22Rv1 (cell line): ENCODE results near the gene BCR.

Experiments used
- ZFX ChIP-seq: fragments of 450-650 bp; IDR thresholded peaks from 2 replicates; pipeline ENCODE4 v1.6.1; 2017; ENCODE audit warnings: antibody characterized with exemption, borderline replicate concordance
- TF ChIP-seq, protein P1 (sequence below): fragments of 450-650 bp; IDR thresholded peaks from 2 replicates; pipeline ENCODE4 v1.5.1; 2017; ENCODE audit warnings: mild to moderate bottlenecking

DNA sequence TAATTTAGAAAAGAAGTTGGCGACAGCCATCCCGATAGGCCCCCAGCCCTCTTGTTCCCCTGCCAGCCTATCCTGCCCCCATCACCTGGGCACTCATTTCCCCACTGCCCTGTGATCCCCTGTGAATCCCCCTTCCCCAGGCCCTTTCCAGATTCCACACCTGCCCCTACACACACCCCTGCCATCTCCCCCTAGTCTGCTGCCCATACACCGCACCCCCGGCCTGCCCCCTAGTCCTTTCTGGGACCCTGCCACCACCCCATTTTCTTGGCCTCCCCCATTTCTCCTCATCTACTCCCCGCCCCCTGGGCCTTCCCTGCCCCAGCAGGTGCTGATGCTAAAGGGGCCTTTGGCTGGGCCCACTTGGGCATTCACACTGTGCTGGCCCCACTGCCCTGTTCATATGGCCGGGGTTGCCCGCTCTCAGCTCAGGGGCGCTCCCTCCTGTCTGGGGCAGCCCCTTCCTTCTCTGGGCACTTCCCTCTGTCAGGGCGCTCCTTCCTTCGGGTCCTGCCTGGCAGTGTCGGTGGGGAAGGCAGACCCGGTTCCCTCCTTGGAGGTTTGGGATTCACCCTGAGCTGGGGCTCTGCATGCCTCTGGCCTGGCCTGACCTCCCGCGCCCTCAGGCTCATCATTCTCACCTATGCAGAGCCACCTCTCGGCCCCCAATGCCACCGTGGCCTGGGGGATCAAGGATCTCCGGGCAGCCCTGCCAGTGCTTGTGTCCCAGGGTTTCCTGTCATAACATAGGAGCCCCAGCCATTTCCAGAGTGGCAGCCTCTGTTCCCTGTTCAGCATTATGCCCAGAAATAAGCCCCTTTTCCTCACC lies 108.2 kb downstream of the BCR start:
- TF ChIP-seq, protein P1, sequence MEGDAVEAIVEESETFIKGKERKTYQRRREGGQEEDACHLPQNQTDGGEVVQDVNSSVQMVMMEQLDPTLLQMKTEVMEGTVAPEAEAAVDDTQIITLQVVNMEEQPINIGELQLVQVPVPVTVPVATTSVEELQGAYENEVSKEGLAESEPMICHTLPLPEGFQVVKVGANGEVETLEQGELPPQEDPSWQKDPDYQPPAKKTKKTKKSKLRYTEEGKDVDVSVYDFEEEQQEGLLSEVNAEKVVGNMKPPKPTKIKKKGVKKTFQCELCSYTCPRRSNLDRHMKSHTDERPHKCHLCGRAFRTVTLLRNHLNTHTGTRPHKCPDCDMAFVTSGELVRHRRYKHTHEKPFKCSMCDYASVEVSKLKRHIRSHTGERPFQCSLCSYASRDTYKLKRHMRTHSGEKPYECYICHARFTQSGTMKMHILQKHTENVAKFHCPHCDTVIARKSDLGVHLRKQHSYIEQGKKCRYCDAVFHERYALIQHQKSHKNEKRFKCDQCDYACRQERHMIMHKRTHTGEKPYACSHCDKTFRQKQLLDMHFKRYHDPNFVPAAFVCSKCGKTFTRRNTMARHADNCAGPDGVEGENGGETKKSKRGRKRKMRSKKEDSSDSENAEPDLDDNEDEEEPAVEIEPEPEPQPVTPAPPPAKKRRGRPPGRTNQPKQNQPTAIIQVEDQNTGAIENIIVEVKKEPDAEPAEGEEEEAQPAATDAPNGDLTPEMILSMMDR = no peak
- no peak for TF ChIP-seq ZFX
